Fibroblast of the aortic adventitia (primary cell): ENCODE results near the gene STK39. TPM values are rescaled to one million over a fixed set of nuclear protein-coding genes. Genes with fewer than 3 reads are reported as not detected.
A peak's percentile ranks its signal among the peaks of the same experiment; 100 is the strongest.

Experiments
- DNase-seq: peaks from one replicate; pipeline ENCODE4 v3.0.0-alpha.2; 2010; ENCODE audit warnings: low read depth
- H3K4me3 ChIP-seq: 2 replicates; pipeline ENCODE4 v1.5.1; 2011; ENCODE audit warnings: low read depth, mild to moderate bottlenecking, control low read depth, low read length, moderate library complexity
- CTCF ChIP-seq: IDR thresholded peaks from 2 replicates; pipeline ENCODE4 v1.5.1; 2011; ENCODE audit warnings: mild to moderate bottlenecking, low read length, control low read depth, inconsistent platforms; ENCODE audit not compliant: insufficient read depth
- total RNA-seq: library from RNA; depleted of rRNA; stranded (reverse); fragments of >200 nt; gene quantifications from 2 replicates; pipeline ENCODE4 v1.2.3, GENCODE V29; 2012; ENCODE audit warnings: low replicate concordance

The STK39 gene
- total RNA-seq, 1 donor, result 31.0 TPM

GRCh38 chr2:168255103-168255502, 7.7 kb upstream of the STK39 start:
- TF ChIP-seq CTCF, result no peak
- DNase-seq, result no peak
- no peak overlapping the region for H3K4me3 ChIP-seq

GRCh38 chr2:168254158-168254935, 7.0 kb upstream of the STK39 start:
- TF ChIP-seq CTCF, result peak; percentile 7
- no peak overlapping the region for H3K4me3 ChIP-seq
- peak; percentile 18 for DNase-seq

- TF ChIP-seq CTCF, result no peak
- no peak overlapping the region for H3K4me3 ChIP-seq
- DNase-seq, result no peak
Observed at GRCh38 chr2:168253379-168253778, 6.0 kb upstream of the STK39 start.

GRCh38 chr2:168252976-168253375, 5.6 kb upstream of the STK39 start:
- no peak for DNase-seq
- no peak for TF ChIP-seq CTCF

GRCh38 chr2:168246483-168247340, 683 bp downstream of the STK39 start:
- TF ChIP-seq CTCF, result peak; percentile 2
- DNase-seq, result peak; percentile 59
- peak overlapping the region; percentile 77 for H3K4me3 ChIP-seq

More at GRCh38 chr2:168252976-168253375, 5.6 kb upstream of the STK39 start:
- no peak overlapping the region for H3K4me3 ChIP-seq

- DNase-seq, result peak; percentile 41
- no peak for TF ChIP-seq CTCF
- H3K4me3 ChIP-seq, result peak overlapping the region; percentile 77
Observed at GRCh38 chr2:168246072-168246482, 1.3 kb downstream of the STK39 start.
